HFFc6 (cell line): ENCODE results near the gene PAK3. TPM values are rescaled to one million over a fixed set of nuclear protein-coding genes. Genes with fewer than 3 reads are reported as not detected.

ENCODE experiments used
- DNase-seq: peaks from one replicate; pipeline ENCODE4 v3.0.0-alpha.2; 2018
- H3K27ac Mint-ChIP-seq: 2 replicates; pipeline ENCODE4 v1.8.0; 2020; ENCODE audit warnings: mild to moderate bottlenecking, mixed read lengths
- H3K27me3 Mint-ChIP-seq: 2 replicates; pipeline ENCODE4 v1.8.0; 2021; ENCODE audit warnings: mild to moderate bottlenecking, moderate library complexity, mixed read lengths; ENCODE audit not compliant: insufficient read depth
- H3K36me3 Mint-ChIP-seq: 2 replicates; pipeline ENCODE4 v1.8.0; 2021; ENCODE audit warnings: low read depth, mixed read lengths
- H3K4me1 Mint-ChIP-seq: 2 replicates; pipeline ENCODE4 v1.8.0; 2020; ENCODE audit warnings: low read depth, mixed read lengths
- H3K4me3 Mint-ChIP-seq: 2 replicates; pipeline ENCODE4 v1.8.0; 2020; ENCODE audit warnings: mild to moderate bottlenecking, moderate library complexity, mixed read lengths
- H3K9me3 Mint-ChIP-seq: 2 replicates; pipeline ENCODE4 v1.8.0; 2020; ENCODE audit warnings: mild to moderate bottlenecking, mixed read lengths
- total RNA-seq, 6 experiments: library from RNA; stranded (reverse); fragmentation: NEBNext Ultra II Directional; extraction: Animal tissue kit (Norgen Biotek cat#: 25700); gene quantifications; 2 replicates in 1 of 6; 3 replicates in 5 of 6; pipeline ENCODE4 v1.2.3, GENCODE V29; 2021
- TF ChIP-seq, protein P1 (sequence below): fragments of 200-600 bp; sonication (generic); IDR thresholded peaks from 2 replicates; pipeline ENCODE4 v1.5.0; 2021; ENCODE audit warnings: antibody characterized with exemption, mild to moderate bottlenecking

The PAK3 gene
- total RNA-seq, 6 experiments from 2014 or later: not detected

DNA sequence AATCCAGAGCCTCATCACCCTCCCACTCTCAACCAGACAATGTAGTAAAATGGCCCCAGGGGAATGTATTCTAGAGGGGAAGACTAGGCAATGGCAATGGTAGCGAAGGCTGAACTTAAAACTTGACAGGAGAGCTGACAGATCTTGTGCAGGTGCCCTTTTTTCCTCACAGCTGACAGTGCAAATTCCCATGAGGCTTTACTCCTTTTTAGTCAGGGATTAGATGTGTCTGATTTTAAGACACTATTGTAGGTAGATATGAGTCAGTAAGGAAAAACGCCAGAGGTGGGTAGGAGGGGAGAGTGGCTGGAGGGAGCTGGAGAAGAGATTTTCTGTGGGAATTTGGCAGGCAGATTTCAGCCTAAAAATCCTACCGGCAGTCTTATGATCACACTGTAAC lies 163.6 kb downstream of the PAK3 start:
- Mint-ChIP-seq H3K4me3 (no peak overlapping the region), H3K9me3 (0 out of 2 replicates have a peak, but pooled peaks cover 7% of the 10 kb centered on the region), H3K36me3 (no peaks in the 10 kb centered on the region), H3K27ac (no peak overlapping the region), H3K4me1 (no peaks in the 10 kb centered on the region), H3K27me3 (no peaks in the 10 kb centered on the region)
- TF ChIP-seq, protein P1, sequence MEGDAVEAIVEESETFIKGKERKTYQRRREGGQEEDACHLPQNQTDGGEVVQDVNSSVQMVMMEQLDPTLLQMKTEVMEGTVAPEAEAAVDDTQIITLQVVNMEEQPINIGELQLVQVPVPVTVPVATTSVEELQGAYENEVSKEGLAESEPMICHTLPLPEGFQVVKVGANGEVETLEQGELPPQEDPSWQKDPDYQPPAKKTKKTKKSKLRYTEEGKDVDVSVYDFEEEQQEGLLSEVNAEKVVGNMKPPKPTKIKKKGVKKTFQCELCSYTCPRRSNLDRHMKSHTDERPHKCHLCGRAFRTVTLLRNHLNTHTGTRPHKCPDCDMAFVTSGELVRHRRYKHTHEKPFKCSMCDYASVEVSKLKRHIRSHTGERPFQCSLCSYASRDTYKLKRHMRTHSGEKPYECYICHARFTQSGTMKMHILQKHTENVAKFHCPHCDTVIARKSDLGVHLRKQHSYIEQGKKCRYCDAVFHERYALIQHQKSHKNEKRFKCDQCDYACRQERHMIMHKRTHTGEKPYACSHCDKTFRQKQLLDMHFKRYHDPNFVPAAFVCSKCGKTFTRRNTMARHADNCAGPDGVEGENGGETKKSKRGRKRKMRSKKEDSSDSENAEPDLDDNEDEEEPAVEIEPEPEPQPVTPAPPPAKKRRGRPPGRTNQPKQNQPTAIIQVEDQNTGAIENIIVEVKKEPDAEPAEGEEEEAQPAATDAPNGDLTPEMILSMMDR: no peak
- no peak for DNase-seq

- H3K4me3 Mint-ChIP-seq: no peak overlapping the region
- TF ChIP-seq, protein P1: no peak
- no peaks in the 10 kb centered on the region for H3K36me3 Mint-ChIP-seq
- H3K27me3 Mint-ChIP-seq: no peaks in the 10 kb centered on the region
- no peaks in the 10 kb centered on the region for H3K4me1 Mint-ChIP-seq
- no peak overlapping the region for H3K27ac Mint-ChIP-seq
- H3K9me3 Mint-ChIP-seq: 0 out of 2 replicates have a peak, but pooled peaks cover 4% of the 10 kb centered on the region
- no peak for DNase-seq
Observed at GRCh38 chrX:111260451-111260850, 164.5 kb downstream of the PAK3 start.

DNA sequence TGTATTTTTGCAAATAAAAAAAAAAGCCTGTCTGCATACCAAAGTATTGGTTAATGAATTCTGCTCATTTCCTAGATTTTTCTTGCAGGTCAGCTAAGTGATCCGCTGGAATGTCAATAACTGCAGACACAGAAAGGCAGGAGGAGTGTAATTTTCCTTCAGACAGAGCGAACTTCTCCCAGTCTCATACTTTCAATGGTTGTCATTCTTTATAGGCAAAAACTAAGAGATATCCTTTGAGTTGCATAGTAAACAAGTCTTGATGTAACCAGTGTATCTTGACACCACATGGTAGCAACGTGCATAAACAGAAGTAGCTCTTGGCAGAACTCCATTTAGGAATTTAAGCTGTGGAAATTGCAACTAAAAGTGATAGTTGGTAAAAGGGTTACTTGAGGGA lies 166.1 kb downstream of the PAK3 start:
- no peaks in the 10 kb centered on the region for H3K27me3 Mint-ChIP-seq
- H3K36me3 Mint-ChIP-seq: no peaks in the 10 kb centered on the region
- peak; percentile 0 for DNase-seq
- H3K4me1 Mint-ChIP-seq: no peaks in the 10 kb centered on the region
- H3K4me3 Mint-ChIP-seq: no peak overlapping the region
- H3K27ac Mint-ChIP-seq: no peak overlapping the region
- TF ChIP-seq, protein P1: no peak
- H3K9me3 Mint-ChIP-seq: peaks cover 4% of the 10 kb centered on the region; the same call in 1 of the 2 replicates

- Mint-ChIP-seq H3K9me3 (peaks cover 4% of the 10 kb centered on the region; the same call in 1 of the 2 replicates), H3K36me3 (no peaks in the 10 kb centered on the region), H3K27me3 (no peaks in the 10 kb centered on the region), H3K4me3 (no peak overlapping the region), H3K27ac (no peak overlapping the region), H3K4me1 (no peaks in the 10 kb centered on the region)
- DNase-seq: no peak
- TF ChIP-seq, protein P1: no peak
Observed at GRCh38 chrX:111264385-111264784, 168.4 kb downstream of the PAK3 start.

DNA sequence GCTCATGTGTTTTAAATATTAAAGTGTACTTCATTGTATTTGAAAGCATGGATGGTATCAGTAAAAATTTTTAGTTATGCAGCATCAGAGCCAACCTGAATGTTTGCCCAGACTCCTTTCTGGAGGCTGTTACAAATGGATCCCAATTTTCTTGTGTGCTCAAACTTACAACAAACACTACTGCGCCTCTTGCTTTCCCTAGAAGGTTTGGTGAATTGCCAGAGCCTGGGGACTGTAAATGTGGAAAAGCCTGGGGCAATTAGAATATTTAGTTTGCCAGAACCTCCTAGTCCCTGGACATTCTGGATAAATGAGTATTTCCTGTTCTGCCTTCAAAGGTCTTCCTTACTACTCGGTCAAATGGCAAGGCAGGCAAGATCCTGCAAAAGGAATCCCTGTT lies 169.5 kb downstream of the PAK3 start:
- Mint-ChIP-seq H3K27ac (no peak overlapping the region), H3K4me1 (no peaks in the 10 kb centered on the region), H3K4me3 (no peak overlapping the region), H3K36me3 (no peaks in the 10 kb centered on the region), H3K9me3 (peaks cover 4% of the 10 kb centered on the region; the same call in 1 of the 2 replicates), H3K27me3 (no peaks in the 10 kb centered on the region)
- DNase-seq: no peak
- TF ChIP-seq, protein P1: no peak

DNA sequence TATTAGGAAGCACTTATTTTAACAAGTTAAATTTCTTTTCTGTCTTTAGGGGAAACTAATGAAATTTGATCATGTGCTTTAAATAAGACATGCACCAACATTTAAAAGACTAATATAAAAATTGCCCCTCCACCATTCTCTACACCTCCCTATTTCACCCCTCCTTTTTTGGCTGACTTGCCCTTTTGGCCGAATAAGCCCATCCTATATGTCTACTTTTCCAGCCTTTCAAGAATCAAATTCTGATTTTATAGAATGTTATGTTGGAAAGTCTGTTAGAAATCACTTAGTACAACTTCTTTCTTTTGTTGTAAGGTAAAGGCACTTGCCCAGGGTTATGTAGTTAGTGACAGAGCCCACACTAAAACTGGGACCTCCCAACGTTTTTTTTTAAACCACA lies 172.5 kb downstream of the PAK3 start:
- Mint-ChIP-seq H3K36me3 (no peaks in the 10 kb centered on the region), H3K4me3 (no peak overlapping the region), H3K9me3 (peaks cover 11% of the 10 kb centered on the region), H3K27me3 (peaks cover 2% of the 10 kb centered on the region; the same call in 1 of the 2 replicates), H3K27ac (no peak overlapping the region), H3K4me1 (no peaks in the 10 kb centered on the region)
- no peak for DNase-seq
- TF ChIP-seq, protein P1: no peak
